ENCODE results near the gene CDK5. TPM values are rescaled to one million over a fixed set of nuclear protein-coding genes. Genes with fewer than 3 reads are reported as not detected.

CDK5 gene
- total and polyA plus RNA-seq, 10 of the 15 experiments (the other 5 are each of a cell fraction or from before 2014, with no cell fraction given) = 1.5 to 33.4 (median 21.6) TPM

DNA sequence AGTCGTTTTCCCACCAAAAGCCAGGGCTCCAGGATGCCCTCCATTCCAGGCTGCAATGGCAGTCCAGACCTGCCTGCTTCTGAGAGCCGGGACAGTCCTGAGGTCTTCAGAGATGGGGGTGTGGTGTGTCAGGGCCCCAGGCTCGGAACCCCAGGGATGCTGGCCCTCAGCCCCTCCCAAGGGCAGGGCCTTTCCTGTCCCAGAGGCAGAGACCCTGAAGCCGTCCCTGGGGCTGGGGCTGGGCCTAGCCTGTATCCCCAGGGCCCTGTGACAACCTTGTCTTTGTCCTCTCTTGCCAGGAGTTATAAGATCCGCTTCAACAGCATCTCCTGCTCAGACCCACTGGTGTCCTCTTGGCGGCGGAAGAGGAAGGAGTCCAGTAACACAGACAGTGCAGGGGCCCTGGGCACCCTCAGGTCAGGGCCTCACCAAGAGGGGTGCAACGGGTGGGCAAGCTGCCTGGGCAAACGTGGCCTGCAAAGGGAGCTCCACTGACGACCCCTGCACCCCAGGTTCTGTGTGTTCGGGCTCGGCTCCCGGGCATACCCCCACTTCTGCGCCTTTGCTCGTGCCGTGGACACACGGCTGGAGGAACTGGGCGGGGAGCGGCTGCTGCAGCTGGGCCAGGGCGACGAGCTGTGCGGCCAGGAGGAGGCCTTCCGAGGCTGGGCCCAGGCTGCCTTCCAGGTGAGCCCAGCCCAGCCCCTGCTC is 51.0 kb downstream of the CDK5 start:
- ChIA-PET POLR2A (no interaction called here), SMC1A (ENCODE audit: uncharacterized antibody, unreplicated experiment) (no interaction called here), RAD21 (ENCODE audit: unreplicated experiment) (no interaction called here), CTCF (interaction anchor here (0.7 to 1.2 kb wide), 3 partner anchors 12 to 275 kb away, joined by 3 to 5 read pairs (median 3); no protein-coding TSS in a partner anchor)
- no peak overlapping the region for H3K4me2 ChIP-seq (ENCODE audit: control insufficient read depth, insufficient read depth)
- 34% methylated on average over 23 of the region's 23 CpGs for WGBS (ENCODE audit: insufficient coverage, insufficient replicate concordance, low lambda C conversion rate, missing lambda C conversion rate)
- H3K79me2 ChIP-seq (ENCODE audit: control insufficient read depth, insufficient read depth, low read length) = no peaks in the 10 kb centered on the region
- in situ Hi-C loops (cut with MboI) (no loop called here), intact Hi-C loops (cut with micrococcal nuclease; ENCODE audit: unreplicated experiment) (no loop called here)
- no peaks in the 10 kb centered on the region for H4K20me1 ChIP-seq (ENCODE audit: control insufficient read depth, insufficient read depth)
- BruUV-seq (replicated peaks) = no TSS peak
- ATAC-seq (no peak), DNase-seq (ENCODE audit: low read depth, low spot score) (no peak), FAIRE-seq (no peak)
- no peaks in the 10 kb centered on the region for H3K36me3 ChIP-seq (ENCODE audit: control insufficient read depth in 2 of 2, insufficient read depth in 2 of 2, low read length in 1 of 2)
- no peak overlapping the region for H3K27ac ChIP-seq (ENCODE audit: control insufficient read depth, insufficient read depth)
- no peaks in the 10 kb centered on the region for H3K9me3 ChIP-seq (replicated peaks; ENCODE audit: control insufficient read depth, insufficient read depth, low read length)
- TF ChIP-seq SMAD5 (IDR thresholded peaks at IDR 0.05; ENCODE audit: low read depth) = no peak
- TF ChIP-seq, protein P1, sequence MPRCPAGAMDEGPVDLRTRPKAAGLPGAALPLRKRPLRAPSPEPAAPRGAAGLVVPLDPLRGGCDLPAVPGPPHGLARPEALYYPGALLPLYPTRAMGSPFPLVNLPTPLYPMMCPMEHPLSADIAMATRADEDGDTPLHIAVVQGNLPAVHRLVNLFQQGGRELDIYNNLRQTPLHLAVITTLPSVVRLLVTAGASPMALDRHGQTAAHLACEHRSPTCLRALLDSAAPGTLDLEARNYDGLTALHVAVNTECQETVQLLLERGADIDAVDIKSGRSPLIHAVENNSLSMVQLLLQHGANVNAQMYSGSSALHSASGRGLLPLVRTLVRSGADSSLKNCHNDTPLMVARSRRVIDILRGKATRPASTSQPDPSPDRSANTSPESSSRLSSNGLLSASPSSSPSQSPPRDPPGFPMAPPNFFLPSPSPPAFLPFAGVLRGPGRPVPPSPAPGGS (IDR thresholded peaks at IDR 0.05; ENCODE audit: borderline replicate concordance, insufficient read depth, low read depth, low read length, poor library complexity, severe bottlenecking) = no peak
- TF ChIP-seq SIX5 (IDR thresholded peaks at IDR 0.05; ENCODE audit: low read depth, low read length, severe bottlenecking) = no peak
- no peak for TF ChIP-seq YBX1 (IDR thresholded peaks at IDR 0.05)
- TF ChIP-seq SP1 (IDR thresholded peaks at IDR 0.05; ENCODE audit: low read depth, low read length) = no peak
- H2AFZ ChIP-seq (ENCODE audit: control insufficient read depth, low read depth, low read length) = no peak overlapping the region
- H3K9ac ChIP-seq (ENCODE audit: control insufficient read depth, insufficient read depth, low read length) = no peak overlapping the region
- H3K4me1 ChIP-seq (ENCODE audit: control insufficient read depth, insufficient read depth, low read length) = no peaks in the 10 kb centered on the region
- no peaks in the 10 kb centered on the region; a peak in 1 of 4 replicates for H3K27me3 ChIP-seq (replicated peaks in 1 of 2; ENCODE audit: control insufficient read depth in 2 of 2, insufficient read depth in 2 of 2, low read length in 1 of 2)
- H3K4me3 ChIP-seq = no peak overlapping the region

DNA sequence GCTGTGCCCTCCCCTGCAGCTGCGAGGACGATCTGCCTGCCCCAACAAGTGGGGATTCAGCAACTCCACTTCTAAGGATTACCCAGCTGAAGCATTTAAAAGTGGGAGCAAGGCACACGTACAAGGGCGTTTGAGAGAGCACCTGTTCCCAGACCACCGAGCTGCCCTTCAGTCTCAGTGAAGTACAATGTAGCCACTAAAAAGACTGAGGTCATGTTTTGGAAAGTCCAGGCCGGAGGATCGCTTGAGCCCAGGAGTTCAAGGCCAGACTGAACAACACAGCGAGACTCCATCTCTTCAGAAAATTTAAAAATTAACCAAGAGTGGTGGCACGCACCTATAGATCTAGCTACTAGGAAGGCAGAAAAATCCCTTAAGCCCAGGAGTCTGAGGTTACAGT is 52.1 kb downstream of the CDK5 start:
- no peaks in the 10 kb centered on the region for H3K27me3 ChIP-seq (replicated peaks in 1 of 2; ENCODE audit: control insufficient read depth in 2 of 2, insufficient read depth in 2 of 2, low read length in 1 of 2)
- POLR2A ChIA-PET = no interaction called here
- 41% methylated on average over 9 of the region's 9 CpGs for WGBS (ENCODE audit: insufficient coverage, insufficient replicate concordance, low lambda C conversion rate, missing lambda C conversion rate)
- no peaks in the 10 kb centered on the region for H3K9me3 ChIP-seq (replicated peaks; ENCODE audit: control insufficient read depth, insufficient read depth, low read length)
- H3K27ac ChIP-seq (ENCODE audit: control insufficient read depth, insufficient read depth) = no peak overlapping the region
- in situ Hi-C loops (cut with MboI) = no loop called here
- no peak overlapping the region for H3K4me3 ChIP-seq
- H3K79me2 ChIP-seq (ENCODE audit: control insufficient read depth, insufficient read depth, low read length) = no peaks in the 10 kb centered on the region
- intact Hi-C loops (cut with micrococcal nuclease; ENCODE audit: unreplicated experiment) = no loop called here
- FAIRE-seq = no peak
- DNase-seq (ENCODE audit: low read depth, low spot score) = no peak
- RAD21 ChIA-PET (ENCODE audit: unreplicated experiment) = interaction anchor here (0.8 kb wide), 1 partner anchor 43 kb away, joined by 3 read pairs; no protein-coding TSS in a partner anchor
- SMC1A ChIA-PET (ENCODE audit: uncharacterized antibody, unreplicated experiment) = no interaction called here
- H3K4me1 ChIP-seq (ENCODE audit: control insufficient read depth, insufficient read depth, low read length) = no peaks in the 10 kb centered on the region
- CTCF ChIA-PET = interaction anchor here (1.0 to 1.2 kb wide), 2 partner anchors 13 to 118 kb away, joined by 3 to 5 read pairs; no protein-coding TSS in a partner anchor
- H4K20me1 ChIP-seq (ENCODE audit: control insufficient read depth, insufficient read depth) = no peaks in the 10 kb centered on the region
- ATAC-seq = no peak
- no peaks in the 10 kb centered on the region for H3K36me3 ChIP-seq (ENCODE audit: control insufficient read depth in 2 of 2, insufficient read depth in 2 of 2, low read length in 1 of 2)
- no TSS peak for BruUV-seq (replicated peaks)
- no peak overlapping the region for H3K9ac ChIP-seq (ENCODE audit: control insufficient read depth, insufficient read depth, low read length)
- no peak overlapping the region for H3K4me2 ChIP-seq (ENCODE audit: control insufficient read depth, insufficient read depth)
- no peak overlapping the region for H2AFZ ChIP-seq (ENCODE audit: control insufficient read depth, low read depth, low read length)
- no peak for TF ChIP-seq CHD4 (IDR thresholded peaks at IDR 0.05)
- no peak for TF ChIP-seq ZNF207 (IDR thresholded peaks at IDR 0.05; ENCODE audit: borderline replicate concordance)
- TF ChIP-seq, protein P2, sequence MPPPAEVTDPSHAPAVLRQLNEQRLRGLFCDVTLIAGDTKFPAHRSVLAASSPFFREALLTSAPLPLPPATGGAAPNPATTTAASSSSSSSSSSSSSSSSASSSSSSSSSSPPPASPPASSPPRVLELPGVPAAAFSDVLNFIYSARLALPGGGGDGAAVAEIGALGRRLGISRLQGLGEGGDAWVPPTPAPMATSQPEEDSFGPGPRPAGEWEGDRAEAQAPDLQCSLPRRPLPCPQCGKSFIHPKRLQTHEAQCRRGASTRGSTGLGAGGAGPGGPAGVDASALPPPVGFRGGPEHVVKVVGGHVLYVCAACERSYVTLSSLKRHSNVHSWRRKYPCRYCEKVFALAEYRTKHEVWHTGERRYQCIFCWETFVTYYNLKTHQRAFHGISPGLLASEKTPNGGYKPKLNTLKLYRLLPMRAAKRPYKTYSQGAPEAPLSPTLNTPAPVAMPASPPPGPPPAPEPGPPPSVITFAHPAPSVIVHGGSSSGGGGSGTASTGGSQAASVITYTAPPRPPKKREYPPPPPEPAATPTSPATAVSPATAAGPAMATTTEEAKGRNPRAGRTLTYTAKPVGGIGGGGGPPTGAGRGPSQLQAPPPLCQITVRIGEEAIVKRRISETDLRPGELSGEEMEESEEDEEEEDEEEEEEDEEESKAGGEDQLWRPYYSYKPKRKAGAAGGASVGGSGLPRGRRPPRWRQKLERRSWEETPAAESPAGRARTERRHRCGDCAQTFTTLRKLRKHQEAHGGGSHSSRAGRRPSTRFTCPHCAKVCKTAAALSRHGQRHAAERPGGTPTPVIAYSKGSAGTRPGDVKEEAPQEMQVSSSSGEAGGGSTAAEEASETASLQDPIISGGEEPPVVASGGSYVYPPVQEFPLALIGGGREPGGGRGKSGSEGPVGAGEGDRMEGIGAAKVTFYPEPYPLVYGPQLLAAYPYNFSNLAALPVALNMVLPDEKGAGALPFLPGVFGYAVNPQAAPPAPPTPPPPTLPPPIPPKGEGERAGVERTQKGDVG (CRISPR knock-in tag; IDR thresholded peaks at IDR 0.05) = no peak
- TF ChIP-seq CREB1 (IDR thresholded peaks at IDR 0.05; ENCODE audit: low read depth) = no peak
- no peak for TF ChIP-seq POU2F2 (IDR thresholded peaks at IDR 0.05; ENCODE audit: borderline replicate concordance, low read depth, low read length)
- TF ChIP-seq NFXL1 (IDR thresholded peaks at IDR 0.05; ENCODE audit: borderline replicate concordance) = no peak
- no peak for TF ChIP-seq ZNF622 (IDR thresholded peaks at IDR 0.05)
